CD14-positive monocyte (primary cell): ENCODE results near the gene ERBB4. TPM values are rescaled to one million over a fixed set of nuclear protein-coding genes. Genes with fewer than 3 reads are reported as not detected.

Experiments
- DNase-seq, 3 donors: peaks; one replicate each; pipeline ENCODE4 v3.0.0-alpha.2; 2011 to 2022
- H2AFZ ChIP-seq: 2 replicates; pipeline ENCODE4 v1.6.0; 2012; ENCODE audit warnings: mild to moderate bottlenecking, low read depth, low read length, inconsistent platforms; ENCODE audit not compliant: insufficient read depth, poor library complexity, severe bottlenecking
- H3K27ac ChIP-seq, 2 donors: 1 replicate in 1 of 2; 2 replicates in 1 of 2; pipeline ENCODE4 v1.5.1; 2012 to 2013; ENCODE audit warnings: low read length in 2 of 2, control low read depth in 1 of 2, inconsistent platforms in 1 of 2, low read depth in 1 of 2, mild to moderate bottlenecking in 1 of 2
- H3K27me3 ChIP-seq, 2 donors: one replicate each; pipeline versions ENCODE4 v1.6.0 to v1.6.1; 2011 to 2013; ENCODE audit warnings: low read length in 2 of 2; ENCODE audit not compliant: control insufficient read depth in 2 of 2, insufficient read depth in 2 of 2
- H3K36me3 ChIP-seq, 2 donors: replicated peaks in 1 of 2; 1 replicate in 1 of 2; 2 replicates in 1 of 2; pipeline versions ENCODE4 v1.5.1 to v1.6.1; 2012 to 2013; ENCODE audit warnings: low read length in 2 of 2, control low read depth in 1 of 2, inconsistent platforms in 1 of 2, mild to moderate bottlenecking in 1 of 2; ENCODE audit not compliant: insufficient read depth in 2 of 2, control insufficient read depth in 1 of 2
- H3K4me1 ChIP-seq, 2 donors: 1 replicate in 1 of 2; 2 replicates in 1 of 2; pipeline versions ENCODE4 v1.5.1 to v1.6.1; 2012 to 2013; ENCODE audit warnings: low read length in 2 of 2, control low read depth in 1 of 2, inconsistent platforms in 1 of 2, mild to moderate bottlenecking in 1 of 2, moderate library complexity in 1 of 2; ENCODE audit not compliant: insufficient read depth in 2 of 2, control insufficient read depth in 1 of 2
- H3K4me2 ChIP-seq: replicated peaks from 2 replicates; pipeline ENCODE3; 2012; ENCODE audit warnings: low read length, moderate library complexity, mild to moderate bottlenecking; ENCODE audit not compliant: poor library complexity, severe bottlenecking; ENCODE audit errors: extremely low read depth
- H3K4me3 ChIP-seq, 3 experiments: fragments of 200-600 bp in 1 of 3; sonication (generic) in 1 of 3; replicated peaks in 1 of 3; 1 replicate in 2 of 3; 2 replicates in 1 of 3; pipeline ENCODE4 v1.5.1; 2011 to 2013; ENCODE audit warnings: low read length in 3 of 3, mild to moderate bottlenecking in 3 of 3, control low read depth in 2 of 3, low read depth in 2 of 3, inconsistent platforms in 1 of 3, moderate library complexity in 1 of 3
- H3K79me2 ChIP-seq: 2 replicates; pipeline ENCODE4 v1.6.0; 2012; ENCODE audit warnings: mild to moderate bottlenecking, control low read depth, inconsistent platforms, low read length, moderate library complexity; ENCODE audit not compliant: insufficient read depth
- H3K9ac ChIP-seq: 2 replicates; pipeline ENCODE4 v1.6.0; 2017; ENCODE audit warnings: low read length, mild to moderate bottlenecking; ENCODE audit not compliant: insufficient read depth, poor library complexity, severe bottlenecking
- H3K9me3 ChIP-seq, 2 donors: replicated peaks in 1 of 2; 1 replicate in 1 of 2; 2 replicates in 1 of 2; pipeline versions ENCODE4 v1.5.1 to v1.6.1; 2012 to 2013; ENCODE audit warnings: low read length in 2 of 2, control low read depth in 1 of 2; ENCODE audit not compliant: control insufficient read depth in 1 of 2, insufficient read depth in 1 of 2
- H4K20me1 ChIP-seq: 2 replicates; pipeline ENCODE4 v1.6.0; 2012; ENCODE audit warnings: mild to moderate bottlenecking, low read length, control low read depth, moderate library complexity; ENCODE audit not compliant: insufficient read depth
- H3K27ac Mint-ChIP-seq, 7 donors: one replicate each; pipeline ENCODE4 v1.8.0; 2020; ENCODE audit warnings: mild to moderate bottlenecking in 7 of 7, mixed read lengths in 7 of 7, moderate library complexity in 6 of 7, inconsistent platforms in 2 of 7
- H3K27me3 Mint-ChIP-seq, 3 donors: one replicate each; pipeline ENCODE4 v1.8.0; 2021 to 2022; ENCODE audit warnings: low read depth in 3 of 3, mild to moderate bottlenecking in 3 of 3, mixed read lengths in 3 of 3, moderate library complexity in 3 of 3, inconsistent platforms in 1 of 3
- H3K36me3 Mint-ChIP-seq, 2 donors: one replicate each; pipeline ENCODE4 v1.8.0; 2020; ENCODE audit warnings: mixed read lengths in 2 of 2, inconsistent platforms in 1 of 2, mild to moderate bottlenecking in 1 of 2
- H3K4me1 Mint-ChIP-seq: one replicate; pipeline ENCODE4 v1.8.0; 2020; ENCODE audit warnings: mild to moderate bottlenecking, mixed read lengths
- H3K4me3 Mint-ChIP-seq, 2 donors: one replicate each; pipeline ENCODE4 v1.8.0; 2020; ENCODE audit warnings: mild to moderate bottlenecking in 2 of 2, mixed read lengths in 2 of 2, moderate library complexity in 1 of 2
- H3K9me3 Mint-ChIP-seq, 7 donors: one replicate each; pipeline ENCODE4 v1.8.0; 2020 to 2022; ENCODE audit warnings: mixed read lengths in 7 of 7, mild to moderate bottlenecking in 6 of 7, moderate library complexity in 6 of 7, inconsistent platforms in 2 of 7
- whole genome bisulfite sequencing: methylation state at CpG from one replicate; pipeline ENCODE4 v1.1.5; 2013; ENCODE audit warnings: missing lambda C conversion rate; ENCODE audit not compliant: insufficient coverage; 5-methylcytosine and 5-hydroxymethylcytosine counted together
- intact Hi-C, 2 donors: fragments of 100-400 bp; cut with micrococcal nuclease; formaldehyde crosslinking; loops; one replicate each; pipeline versions ENCODE4 v1.15.0 to v1.15.1; 2023
- polyA plus RNA-seq, 3 donors: library from polyadenylated mRNA; depleted of rRNA in 1 of 3; unstranded in 2 of 3; stranded (reverse) in 1 of 3; fragments of 300-500 nt in 2 of 3; fragments of >200 nt in 1 of 3; fragmentation: Illumina TruSeq in 2 of 3; gene quantifications; 1 replicate in 2 of 3; 2 replicates in 1 of 3; pipeline ENCODE4 v1.2.3, GENCODE V29; 2012 to 2021
- TF ChIP-seq, protein P1 (sequence below): fragments of 200-600 bp; IDR thresholded peaks from one replicate; pipeline ENCODE4 v1.8.0; 2022; ENCODE audit warnings: antibody characterized with exemption, mild to moderate bottlenecking

Gene ERBB4
- polyA plus RNA-seq, 3 donors, result not detected

DNA sequence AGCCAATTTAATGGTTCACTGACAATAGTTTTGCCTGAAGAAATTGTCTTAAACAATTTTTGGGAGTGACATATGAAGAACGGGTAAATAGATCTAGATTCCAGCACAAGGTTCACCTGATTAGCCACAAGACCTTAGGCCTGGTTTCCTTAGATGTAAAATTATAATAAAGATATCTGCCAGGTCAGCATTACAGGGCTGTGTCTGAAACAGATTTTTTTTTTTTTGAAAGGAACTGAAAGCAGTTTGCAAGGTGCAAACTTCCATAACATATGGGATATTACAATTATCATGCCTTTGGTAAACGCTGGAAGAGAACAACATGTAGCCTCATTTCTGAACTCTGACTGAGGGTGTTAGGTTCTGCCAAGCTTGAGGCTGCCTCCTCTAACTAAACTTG lies 599.4 kb downstream of the ERBB4 start:
- WGBS, result 60% methylated on average over 1 of the region's 2 CpGs
- Mint-ChIP-seq H3K27ac (no peak overlapping the region), H3K27me3 (no peaks in the 10 kb centered on the region), H3K9me3 (peaks cover 0 to 2% (median 0%) of the 10 kb centered on the region in 7 donors), H3K36me3 (no peaks in the 10 kb centered on the region), H3K4me3 (no peak overlapping the region), H3K4me1 (no peaks in the 10 kb centered on the region)
- H3K4me3 ChIP-seq, result no peak overlapping the region
- no peak overlapping the region for H3K9ac ChIP-seq
- TF ChIP-seq, protein P1, sequence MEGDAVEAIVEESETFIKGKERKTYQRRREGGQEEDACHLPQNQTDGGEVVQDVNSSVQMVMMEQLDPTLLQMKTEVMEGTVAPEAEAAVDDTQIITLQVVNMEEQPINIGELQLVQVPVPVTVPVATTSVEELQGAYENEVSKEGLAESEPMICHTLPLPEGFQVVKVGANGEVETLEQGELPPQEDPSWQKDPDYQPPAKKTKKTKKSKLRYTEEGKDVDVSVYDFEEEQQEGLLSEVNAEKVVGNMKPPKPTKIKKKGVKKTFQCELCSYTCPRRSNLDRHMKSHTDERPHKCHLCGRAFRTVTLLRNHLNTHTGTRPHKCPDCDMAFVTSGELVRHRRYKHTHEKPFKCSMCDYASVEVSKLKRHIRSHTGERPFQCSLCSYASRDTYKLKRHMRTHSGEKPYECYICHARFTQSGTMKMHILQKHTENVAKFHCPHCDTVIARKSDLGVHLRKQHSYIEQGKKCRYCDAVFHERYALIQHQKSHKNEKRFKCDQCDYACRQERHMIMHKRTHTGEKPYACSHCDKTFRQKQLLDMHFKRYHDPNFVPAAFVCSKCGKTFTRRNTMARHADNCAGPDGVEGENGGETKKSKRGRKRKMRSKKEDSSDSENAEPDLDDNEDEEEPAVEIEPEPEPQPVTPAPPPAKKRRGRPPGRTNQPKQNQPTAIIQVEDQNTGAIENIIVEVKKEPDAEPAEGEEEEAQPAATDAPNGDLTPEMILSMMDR, result no peak
- H3K36me3 ChIP-seq, result no peaks in the 10 kb centered on the region
- no peaks in the 10 kb centered on the region for H3K27me3 ChIP-seq
- no peaks in the 10 kb centered on the region for H3K4me1 ChIP-seq
- no peak overlapping the region for H3K27ac ChIP-seq
- intact Hi-C loops, result no loop called here
- no peak for DNase-seq
- H2AFZ ChIP-seq, result no peak overlapping the region
- H3K9me3 ChIP-seq, result no peaks in the 10 kb centered on the region
- no peaks in the 10 kb centered on the region for H4K20me1 ChIP-seq
- no peak overlapping the region for H3K4me2 ChIP-seq
- no peaks in the 10 kb centered on the region for H3K79me2 ChIP-seq

DNA sequence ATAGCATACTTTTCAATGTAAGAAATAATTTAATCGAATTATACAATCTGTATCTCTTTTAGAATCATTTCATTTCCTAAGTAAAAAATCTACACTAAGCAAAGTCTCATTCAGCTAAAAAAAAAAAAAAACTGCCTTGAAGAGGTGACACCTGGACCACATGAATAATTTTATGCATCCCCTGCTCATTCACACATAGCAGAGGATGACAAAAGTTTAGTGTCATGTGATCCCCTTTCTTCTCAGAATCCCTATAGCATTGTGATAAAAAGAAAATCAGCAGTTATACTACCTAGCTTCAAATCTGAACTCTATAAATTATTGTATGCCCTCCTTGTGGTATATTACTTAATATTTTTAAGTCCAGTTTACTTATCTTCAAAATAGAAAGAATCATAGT lies 603.8 kb downstream of the ERBB4 start:
- peaks cover 0 to 2% (median 0%) of the 10 kb centered on the region in 7 donors for H3K9me3 Mint-ChIP-seq
- Histone ChIP-seq H3K36me3 (no peaks in the 10 kb centered on the region), H3K27ac (no peak overlapping the region), H3K4me3 (no peak overlapping the region), H3K4me2 (no peak overlapping the region), H3K4me1 (no peaks in the 10 kb centered on the region), H3K79me2 (no peaks in the 10 kb centered on the region), H3K9ac (no peak overlapping the region), H3K9me3 (no peaks in the 10 kb centered on the region), H3K27me3 (no peaks in the 10 kb centered on the region), H4K20me1 (no peaks in the 10 kb centered on the region), H2AFZ (no peak overlapping the region)
- no peak overlapping the region for H3K27ac Mint-ChIP-seq
- intact Hi-C loops, result no loop called here
- TF ChIP-seq, protein P1, result no peak
- no peaks in the 10 kb centered on the region for H3K4me1 Mint-ChIP-seq
- no peaks in the 10 kb centered on the region for H3K36me3 Mint-ChIP-seq
- DNase-seq, result no peak
- no CpG with 5 or more reads among the region's 1 CpG for WGBS
- no peak overlapping the region for H3K4me3 Mint-ChIP-seq
- no peaks in the 10 kb centered on the region for H3K27me3 Mint-ChIP-seq
